Stimulated activated CD8-positive, alpha-beta memory T cell treated with anti-CD3 and anti-CD28 coated beads, Interleukin-7, amount 100 ng/mL, for 24 hours (primary cell): ENCODE data around the gene PEX3.
"Not testable (repeated sequence)": the region's sequence is repeated elsewhere in the genome, so short reads cannot be mapped to it uniquely, and the experiment has no call there.

Experiments used
- DNase-seq: peaks from one replicate; pipeline ENCODE4 v3.0.0-alpha.2; 2020; ENCODE audit warnings: low read depth

Gene PEX3

GRCh38 chr6:143507358-143508145 lies 56.9 kb downstream of the PEX3 start:
- DNase-seq = no peak

GRCh38 chr6:143510326-143510725 lies 59.7 kb downstream of the PEX3 start:
- not testable (repeated sequence) for DNase-seq

GRCh38 chr6:143510991-143511891 lies 60.6 kb downstream of the PEX3 start, which contains the start of gene FUCA2:
TSS of gene FUCA2 (minus strand) at chr6:143511720. CDS start at chr6:143511634, 86 bp downstream.
- DNase-seq = peak; percentile 35

- DNase-seq = no peak
Measured at GRCh38 chr6:143513410-143513809, 62.8 kb downstream of the PEX3 start.

- no peak for DNase-seq
Measured at GRCh38 chr6:143515061-143515760, 64.6 kb downstream of the PEX3 start.

- no peak for DNase-seq
Measured at GRCh38 chr6:143515766-143516355, 65.3 kb downstream of the PEX3 start.

GRCh38 chr6:143516690-143517446 lies 66.3 kb downstream of the PEX3 start:
- DNase-seq = no peak

GRCh38 chr6:143517447-143517773 lies 66.8 kb downstream of the PEX3 start:
- no peak for DNase-seq

- DNase-seq = no peak
Measured at GRCh38 chr6:143522039-143522600, 71.5 kb downstream of the PEX3 start.

- no peak for DNase-seq
Measured at GRCh38 chr6:143525356-143525755, 74.8 kb downstream of the PEX3 start.

GRCh38 chr6:143527677-143528076 lies 77.1 kb downstream of the PEX3 start:
- no peak for DNase-seq

- no peak for DNase-seq
Measured at GRCh38 chr6:143528164-143528811, 77.7 kb downstream of the PEX3 start.

- DNase-seq = no peak
Measured at GRCh38 chr6:143529095-143529494, 78.5 kb downstream of the PEX3 start.

GRCh38 chr6:143531720-143532499 lies 81.3 kb downstream of the PEX3 start:
- DNase-seq = no peak

GRCh38 chr6:143535189-143535614 lies 84.6 kb downstream of the PEX3 start:
- no peak for DNase-seq

GRCh38 chr6:143536461-143536865 lies 85.9 kb downstream of the PEX3 start:
- DNase-seq = no peak

- DNase-seq = peak; percentile 23
Measured at GRCh38 chr6:143536866-143537691, 86.5 kb downstream of the PEX3 start.

GRCh38 chr6:143538374-143538773 lies 87.8 kb downstream of the PEX3 start:
- no peak for DNase-seq

GRCh38 chr6:143539106-143539505 lies 88.5 kb downstream of the PEX3 start:
- no peak for DNase-seq
